GM19193 (cell line): ENCODE results near the gene SLC26A2.

ENCODE experiments used
- POLR2A ChIP-seq: IDR thresholded peaks from 4 replicates; pipeline ENCODE4 v1.6.1; 2011; ENCODE audit not compliant: insufficient read depth, insufficient read length; ENCODE audit errors: extremely low read depth

Gene SLC26A2

GRCh38 chr5:149932445-149933350 is 27.9 kb upstream of the SLC26A2 start:
- TF ChIP-seq POLR2A: no peak

- no peak for TF ChIP-seq POLR2A
Observed at GRCh38 chr5:149935431-149935901, 25.1 kb upstream of the SLC26A2 start.

- no peak for TF ChIP-seq POLR2A
Observed at GRCh38 chr5:149936044-149936699, 24.4 kb upstream of the SLC26A2 start.

GRCh38 chr5:149936700-149937091 is 23.9 kb upstream of the SLC26A2 start:
- no peak for TF ChIP-seq POLR2A

- TF ChIP-seq POLR2A: no peak
Observed at GRCh38 chr5:149937610-149938009, 22.9 kb upstream of the SLC26A2 start.

GRCh38 chr5:149938279-149938678 is 22.3 kb upstream of the SLC26A2 start:
- no peak for TF ChIP-seq POLR2A

GRCh38 chr5:149938791-149939358 is 21.7 kb upstream of the SLC26A2 start:
- no peak for TF ChIP-seq POLR2A

- no peak for TF ChIP-seq POLR2A
Observed at GRCh38 chr5:149939546-149939945, 21.0 kb upstream of the SLC26A2 start.

- TF ChIP-seq POLR2A: no peak
Observed at GRCh38 chr5:149940077-149940574, 20.4 kb upstream of the SLC26A2 start.

GRCh38 chr5:149940941-149941644 is 19.5 kb upstream of the SLC26A2 start:
- TF ChIP-seq POLR2A: no peak

- no peak for TF ChIP-seq POLR2A
Observed at GRCh38 chr5:149941795-149942194, 18.8 kb upstream of the SLC26A2 start.

- no peak for TF ChIP-seq POLR2A
Observed at GRCh38 chr5:149942199-149942598, 18.4 kb upstream of the SLC26A2 start.

- no peak for TF ChIP-seq POLR2A
Observed at GRCh38 chr5:149944666-149945065, 15.9 kb upstream of the SLC26A2 start, which contains the start of gene PDE6A. Gene PDE6A (minus strand): TSS chr5:149944793. CDS start chr5:149944673, 120 bp downstream.

- TF ChIP-seq POLR2A: no peak
Observed at GRCh38 chr5:149946118-149946517, 14.4 kb upstream of the SLC26A2 start.

- TF ChIP-seq POLR2A: no peak
Observed at GRCh38 chr5:149948993-149949392, 11.6 kb upstream of the SLC26A2 start.
